Choroid plexus epithelial cell (primary cell): ENCODE data around the gene TRIM29.

ENCODE experiments used
- DNase-seq: peaks from one replicate; pipeline ENCODE4 v3.0.0-alpha.2; 2010; ENCODE audit warnings: low read depth
- H3K4me3 ChIP-seq: 2 replicates; pipeline ENCODE4 v1.5.1; 2011; ENCODE audit warnings: low read depth, mild to moderate bottlenecking, control low read depth, low read length, moderate library complexity
- TF ChIP-seq, protein P1 (sequence below): conservative IDR thresholded peaks from 2 replicates; pipeline ENCODE4 v1.5.1; 2011; ENCODE audit warnings: low read depth, mild to moderate bottlenecking, control low read depth, inconsistent platforms, low read length, moderate library complexity

The TRIM29 gene

DNA sequence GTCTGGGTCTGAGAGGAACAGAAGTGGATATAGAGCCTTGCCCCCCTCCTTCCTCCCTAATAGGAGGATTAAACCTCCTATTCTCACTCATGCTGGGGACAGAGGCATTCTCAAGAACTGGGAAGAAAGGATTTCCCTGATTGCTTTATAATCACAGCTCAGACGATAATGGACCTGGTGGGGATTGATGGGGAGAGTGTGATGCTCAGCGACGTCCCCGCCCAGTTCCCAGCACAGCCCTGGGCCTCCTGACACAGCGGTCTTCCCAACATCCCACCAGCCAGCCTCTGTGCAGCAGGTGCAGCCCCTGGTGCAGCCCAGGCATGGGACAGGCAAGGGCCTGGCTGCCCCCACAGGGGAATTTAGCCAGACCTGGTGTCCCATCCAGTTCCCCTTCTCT, 28.4 kb downstream of the TRIM29 start:
- no peak overlapping the region for H3K4me3 ChIP-seq
- TF ChIP-seq, protein P1, sequence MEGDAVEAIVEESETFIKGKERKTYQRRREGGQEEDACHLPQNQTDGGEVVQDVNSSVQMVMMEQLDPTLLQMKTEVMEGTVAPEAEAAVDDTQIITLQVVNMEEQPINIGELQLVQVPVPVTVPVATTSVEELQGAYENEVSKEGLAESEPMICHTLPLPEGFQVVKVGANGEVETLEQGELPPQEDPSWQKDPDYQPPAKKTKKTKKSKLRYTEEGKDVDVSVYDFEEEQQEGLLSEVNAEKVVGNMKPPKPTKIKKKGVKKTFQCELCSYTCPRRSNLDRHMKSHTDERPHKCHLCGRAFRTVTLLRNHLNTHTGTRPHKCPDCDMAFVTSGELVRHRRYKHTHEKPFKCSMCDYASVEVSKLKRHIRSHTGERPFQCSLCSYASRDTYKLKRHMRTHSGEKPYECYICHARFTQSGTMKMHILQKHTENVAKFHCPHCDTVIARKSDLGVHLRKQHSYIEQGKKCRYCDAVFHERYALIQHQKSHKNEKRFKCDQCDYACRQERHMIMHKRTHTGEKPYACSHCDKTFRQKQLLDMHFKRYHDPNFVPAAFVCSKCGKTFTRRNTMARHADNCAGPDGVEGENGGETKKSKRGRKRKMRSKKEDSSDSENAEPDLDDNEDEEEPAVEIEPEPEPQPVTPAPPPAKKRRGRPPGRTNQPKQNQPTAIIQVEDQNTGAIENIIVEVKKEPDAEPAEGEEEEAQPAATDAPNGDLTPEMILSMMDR = no peak
- DNase-seq = no peak

DNA sequence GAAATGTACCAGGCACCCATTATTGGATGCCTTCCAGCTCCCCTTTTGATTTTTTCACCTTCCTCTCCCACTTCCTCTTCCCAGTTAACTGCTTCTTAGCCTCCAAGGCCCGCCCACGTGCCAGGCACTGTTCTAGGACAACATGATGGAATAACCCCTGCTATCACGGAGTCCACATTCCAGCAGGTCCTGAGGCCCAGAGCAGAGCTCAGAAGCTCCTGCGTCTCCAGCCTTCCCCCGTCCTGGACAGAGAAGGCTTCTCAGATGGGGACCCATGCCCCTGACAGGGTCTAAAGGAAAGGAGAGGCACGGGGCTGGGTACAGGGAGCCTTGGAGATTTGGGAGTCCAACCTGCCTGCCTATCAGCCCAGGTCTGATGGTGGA, 29.1 kb downstream of the TRIM29 start:
- TF ChIP-seq, protein P1 = no peak
- no peak for DNase-seq
- no peak overlapping the region for H3K4me3 ChIP-seq

GRCh38 chr11:120108154-120108784, 29.6 kb downstream of the TRIM29 start:
- H3K4me3 ChIP-seq = no peak overlapping the region
- DNase-seq = peak; percentile 65
- TF ChIP-seq, protein P1 = peak; percentile 99

GRCh38 chr11:120107692-120108091, 30.2 kb downstream of the TRIM29 start:
- no peak for DNase-seq
- TF ChIP-seq, protein P1 = no peak
- no peak overlapping the region for H3K4me3 ChIP-seq

DNA sequence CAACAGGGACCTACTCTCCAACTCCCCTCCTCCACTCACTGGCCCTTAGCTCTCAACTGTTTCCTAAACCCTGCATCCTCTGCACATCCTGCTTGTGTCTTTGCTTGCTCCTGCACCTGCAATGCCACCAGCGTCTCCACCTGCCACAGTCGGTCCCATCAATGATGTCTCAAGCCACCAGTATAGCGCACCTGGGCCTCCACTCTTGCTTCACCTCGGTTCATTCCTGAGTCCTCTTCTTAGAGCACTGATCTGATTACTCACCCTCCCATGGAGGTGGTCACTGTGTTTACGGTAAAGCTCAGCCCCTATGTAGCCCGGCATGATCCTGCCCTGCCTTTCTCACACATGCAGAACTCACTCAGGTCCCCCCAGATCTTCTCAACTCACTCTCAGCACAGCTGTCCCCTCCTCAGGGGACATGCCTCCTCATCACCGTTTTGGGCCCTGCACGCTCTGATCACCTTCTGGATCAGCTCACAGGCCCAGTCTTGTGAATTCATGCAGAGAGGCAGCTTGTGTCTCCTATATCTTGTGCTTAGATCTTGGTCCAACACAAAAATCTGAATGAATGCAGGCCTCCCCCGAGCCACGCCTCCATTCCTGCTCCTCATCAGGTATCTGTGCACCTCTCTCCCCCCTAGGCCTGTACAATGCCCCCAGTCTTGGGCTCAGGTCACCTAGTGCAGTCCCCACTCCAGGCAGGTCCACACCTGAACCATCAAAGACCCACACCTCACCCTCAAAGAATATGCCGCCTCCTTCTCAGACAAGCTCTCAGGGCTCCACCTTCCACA, 31.4 kb downstream of the TRIM29 start:
- DNase-seq = no peak
- no peak overlapping the region for H3K4me3 ChIP-seq
- TF ChIP-seq, protein P1 = no peak

DNA sequence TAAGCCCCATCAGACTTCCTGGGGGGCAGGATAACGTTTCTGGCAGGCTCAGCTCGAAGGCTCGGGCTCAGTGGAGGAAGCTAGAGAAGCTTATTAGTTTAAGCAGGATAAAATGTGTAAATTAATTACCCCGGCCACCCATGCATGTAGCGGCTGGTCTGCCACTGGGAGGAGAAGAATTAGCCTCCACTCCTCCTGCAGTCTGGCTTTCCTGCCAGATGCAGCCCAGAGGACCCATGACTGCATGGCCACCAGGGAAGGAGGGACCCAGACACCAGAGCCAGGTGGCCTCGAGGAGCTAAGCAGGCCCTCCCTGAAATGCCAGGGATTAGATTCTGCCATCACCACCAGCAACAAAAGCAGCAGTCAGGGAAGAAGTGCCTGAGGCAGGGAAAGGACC, 32.3 kb downstream of the TRIM29 start:
- TF ChIP-seq, protein P1 = no peak

More for the DNA sequence above, 32.3 kb downstream of the TRIM29 start:
- no peak overlapping the region for H3K4me3 ChIP-seq
- no peak for DNase-seq
